ENCODE measurements around the gene WDR45B. TPM values are rescaled to one million over a fixed set of nuclear protein-coding genes. Genes with fewer than 3 reads are reported as not detected.

Gene WDR45B
- total RNA-seq, 1 donor from 2014 or later, result 75.6 TPM

DNA sequence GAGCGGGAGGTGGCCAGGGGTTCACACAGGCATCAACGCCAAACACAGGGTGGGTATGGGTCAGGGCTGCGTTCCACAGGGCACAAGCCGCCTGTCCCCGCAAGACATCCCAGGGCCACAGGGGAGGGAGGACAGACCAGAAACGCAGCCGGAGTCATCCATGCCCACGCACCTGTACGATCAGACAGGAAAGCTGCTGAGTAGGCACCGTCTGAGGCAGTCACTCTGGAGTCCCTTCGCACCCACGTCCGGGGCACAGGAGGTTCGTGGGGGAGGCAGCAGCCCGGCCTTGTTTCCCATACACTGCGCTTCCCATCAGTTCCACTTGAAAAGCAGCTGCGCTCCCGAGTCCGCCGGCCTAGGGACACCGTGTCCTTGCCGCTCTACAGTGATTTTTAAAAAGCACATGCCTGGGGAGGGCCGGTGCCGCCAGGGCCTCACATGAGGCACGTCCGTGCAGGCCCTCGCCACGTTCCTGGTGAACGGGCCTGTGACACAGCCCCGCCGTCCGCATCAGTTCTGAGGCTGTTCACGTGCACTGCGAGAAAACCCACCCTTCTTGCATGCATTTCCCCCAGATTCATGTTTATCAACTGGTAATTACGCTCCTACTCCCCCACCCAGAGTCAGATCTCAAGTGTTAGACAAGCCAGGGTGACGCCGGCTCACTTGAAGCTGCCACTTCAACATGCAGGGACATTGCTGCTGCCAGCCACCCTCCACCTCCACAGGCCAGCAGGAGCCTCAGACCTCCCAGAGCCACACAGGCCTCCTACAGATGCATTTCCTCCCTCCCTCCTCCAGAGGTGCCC is 34.8 kb downstream of the WDR45B start:
- Mint-ChIP-seq H3K4me1 (ENCODE audit: unreplicated experiment) (peaks cover 7% of the 10 kb centered on the region), H3K36me3 (ENCODE audit: unreplicated experiment) (peaks cover 35% of the 10 kb centered on the region), H3K9me3 (ENCODE audit: unreplicated experiment) (no peaks in the 10 kb centered on the region), H3K27me3 (ENCODE audit: unreplicated experiment) (no peaks in the 10 kb centered on the region), H3K4me3 (ENCODE audit: unreplicated experiment) (no peak overlapping the region), H3K27ac (ENCODE audit: unreplicated experiment) (no peak overlapping the region)
- TF ChIP-seq CTCF (IDR thresholded peaks at IDR 0.05), result no peak
- no peak for DNase-seq (ENCODE audit: extremely low spot score, unreplicated experiment)

- Mint-ChIP-seq H3K4me3 (ENCODE audit: unreplicated experiment) (no peak overlapping the region), H3K9me3 (ENCODE audit: unreplicated experiment) (no peaks in the 10 kb centered on the region), H3K4me1 (ENCODE audit: unreplicated experiment) (peaks cover 7% of the 10 kb centered on the region), H3K36me3 (ENCODE audit: unreplicated experiment) (peaks cover 34% of the 10 kb centered on the region), H3K27me3 (ENCODE audit: unreplicated experiment) (no peaks in the 10 kb centered on the region), H3K27ac (ENCODE audit: unreplicated experiment) (no peak overlapping the region)
- no peak for TF ChIP-seq CTCF (IDR thresholded peaks at IDR 0.05)
- no peak for DNase-seq (ENCODE audit: extremely low spot score, unreplicated experiment)
Measured at GRCh38 chr17:82611140-82612058, 36.8 kb downstream of the WDR45B start.

DNA sequence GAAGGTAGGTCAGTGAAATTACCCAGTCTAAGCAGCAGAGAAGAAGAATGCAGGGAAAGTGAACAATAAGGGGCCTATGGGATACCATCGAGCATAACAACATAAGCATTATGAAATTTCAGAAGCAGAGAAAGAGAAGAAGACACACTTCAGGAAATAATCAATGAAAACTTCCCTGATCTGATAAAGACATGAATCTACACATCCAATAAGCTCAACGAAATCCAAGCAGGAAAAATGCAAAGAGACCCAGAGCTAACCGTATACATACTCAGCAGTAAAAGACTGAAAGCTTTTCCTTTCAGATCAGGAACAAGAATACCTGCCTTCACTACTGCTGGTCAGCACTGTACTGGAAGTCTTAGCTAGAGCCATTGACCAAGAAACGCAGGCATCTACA is 38.6 kb downstream of the WDR45B start:
- Mint-ChIP-seq H3K36me3 (ENCODE audit: unreplicated experiment) (peaks cover 39% of the 10 kb centered on the region), H3K4me3 (ENCODE audit: unreplicated experiment) (no peak overlapping the region), H3K9me3 (ENCODE audit: unreplicated experiment) (no peaks in the 10 kb centered on the region), H3K4me1 (ENCODE audit: unreplicated experiment) (peaks cover 7% of the 10 kb centered on the region), H3K27ac (ENCODE audit: unreplicated experiment) (no peak overlapping the region), H3K27me3 (ENCODE audit: unreplicated experiment) (no peaks in the 10 kb centered on the region)
- TF ChIP-seq CTCF (IDR thresholded peaks at IDR 0.05), result no peak
- no peak for DNase-seq (ENCODE audit: extremely low spot score, unreplicated experiment)

- peaks cover 41% of the 10 kb centered on the region for H3K36me3 Mint-ChIP-seq (ENCODE audit: unreplicated experiment)
- no peak overlapping the region for H3K4me3 Mint-ChIP-seq (ENCODE audit: unreplicated experiment)
- no peak for DNase-seq (ENCODE audit: extremely low spot score, unreplicated experiment)
- H3K4me1 Mint-ChIP-seq (ENCODE audit: unreplicated experiment), result peaks cover 6% of the 10 kb centered on the region
- no peak for TF ChIP-seq CTCF (IDR thresholded peaks at IDR 0.05)
- no peak overlapping the region for H3K27ac Mint-ChIP-seq (ENCODE audit: unreplicated experiment)
- no peaks in the 10 kb centered on the region for H3K27me3 Mint-ChIP-seq (ENCODE audit: unreplicated experiment)
- H3K9me3 Mint-ChIP-seq (ENCODE audit: unreplicated experiment), result no peaks in the 10 kb centered on the region
Measured at GRCh38 chr17:82608816-82609215, 39.4 kb downstream of the WDR45B start.

Data from osteocyte (in vitro differentiated cells).